ENCODE measurements around the gene ARID3A.

Gene ARID3A

GRCh38 chr19:913080-913748 is 12.6 kb upstream of the ARID3A start, which contains the start of gene R3HDM4:
Gene R3HDM4, minus strand, starts transcription at chr19:913219. Its CDS starts 62 bp downstream, at chr19:913157.
- FAIRE-seq = no peak

GRCh38 chr19:916645-917322 is 9.1 kb upstream of the ARID3A start:
- no peak for FAIRE-seq

- no peak for FAIRE-seq
Observed at GRCh38 chr19:917323-918151, 8.3 kb upstream of the ARID3A start, which contains the start of gene KISS1R. Gene KISS1R, plus strand, starts transcription at chr19:917333. Its CDS starts 170 bp downstream, at chr19:917503.

GRCh38 chr19:918152-918437 is 7.7 kb upstream of the ARID3A start:
- no peak for FAIRE-seq

- FAIRE-seq = no peak
Observed at GRCh38 chr19:918481-919198, 7.2 kb upstream of the ARID3A start.

- no peak for FAIRE-seq
Observed at GRCh38 chr19:919199-920050, 6.4 kb upstream of the ARID3A start.

GRCh38 chr19:920051-920864 is 5.6 kb upstream of the ARID3A start:
- FAIRE-seq = no peak

- FAIRE-seq = no peak
Observed at GRCh38 chr19:924553-925086, 1.2 kb upstream of the ARID3A start.

- no peak for FAIRE-seq
Observed at GRCh38 chr19:925087-925525, 729 bp upstream of the ARID3A start.

GRCh38 chr19:926323-926588 is 421 bp downstream of the ARID3A start:
- no peak for FAIRE-seq

- no peak for FAIRE-seq
Observed at GRCh38 chr19:926589-927350, 935 bp downstream of the ARID3A start.

GRCh38 chr19:927351-927779 is 1.5 kb downstream of the ARID3A start:
- FAIRE-seq = no peak

- FAIRE-seq = no peak
Observed at GRCh38 chr19:927780-928401, 2.1 kb downstream of the ARID3A start.

- FAIRE-seq = no peak
Observed at GRCh38 chr19:928471-929202, 2.8 kb downstream of the ARID3A start.

- no peak for FAIRE-seq
Observed at GRCh38 chr19:929203-929890, 3.5 kb downstream of the ARID3A start.

- no peak for FAIRE-seq
Observed at GRCh38 chr19:929891-930258, 4.0 kb downstream of the ARID3A start.

- no peak for FAIRE-seq
Observed at GRCh38 chr19:931860-932647, 6.2 kb downstream of the ARID3A start.

Measured in islet of Langerhans (tissue), 1 donor.